Muscle layer of colon (tissue), 2 donors: ENCODE data around the gene TCN1.
"Not testable (repeated sequence)": the region's sequence is repeated elsewhere in the genome, so short reads cannot be mapped to it uniquely, and the experiment has no call there.

Source experiments
- H3K27ac ChIP-seq: one replicate; pipeline ENCODE4 v1.7.0; 2013; ENCODE audit warnings: low read depth, mild to moderate bottlenecking, low read length, moderate library complexity
- H3K27me3 ChIP-seq, 2 donors: one replicate each; pipeline ENCODE4 v1.7.0; 2013; ENCODE audit warnings: low read length in 2 of 2, mild to moderate bottlenecking in 2 of 2; ENCODE audit not compliant: insufficient read depth in 2 of 2, control insufficient read depth in 1 of 2
- H3K36me3 ChIP-seq: one replicate; pipeline ENCODE4 v1.7.0; 2013; ENCODE audit warnings: mild to moderate bottlenecking, low read length; ENCODE audit not compliant: insufficient read depth
- H3K4me1 ChIP-seq: one replicate; pipeline ENCODE4 v1.7.0; 2013; ENCODE audit warnings: mild to moderate bottlenecking, low read length; ENCODE audit not compliant: insufficient read depth
- H3K4me3 ChIP-seq, 2 donors: one replicate each; pipeline ENCODE4 v1.7.0; 2013; ENCODE audit warnings: low read length in 2 of 2, low read depth in 1 of 2, mild to moderate bottlenecking in 1 of 2, moderate library complexity in 1 of 2
- H3K9ac ChIP-seq: one replicate; pipeline ENCODE4 v1.7.0; 2013; ENCODE audit warnings: low read length
- H3K9me3 ChIP-seq: one replicate; pipeline ENCODE4 v1.7.0; 2013; ENCODE audit warnings: mild to moderate bottlenecking, low read length
- donor health status: abdominal sarcoma.
- donor health status: Adenocarcinoma of cecum.

TCN1 gene

DNA sequence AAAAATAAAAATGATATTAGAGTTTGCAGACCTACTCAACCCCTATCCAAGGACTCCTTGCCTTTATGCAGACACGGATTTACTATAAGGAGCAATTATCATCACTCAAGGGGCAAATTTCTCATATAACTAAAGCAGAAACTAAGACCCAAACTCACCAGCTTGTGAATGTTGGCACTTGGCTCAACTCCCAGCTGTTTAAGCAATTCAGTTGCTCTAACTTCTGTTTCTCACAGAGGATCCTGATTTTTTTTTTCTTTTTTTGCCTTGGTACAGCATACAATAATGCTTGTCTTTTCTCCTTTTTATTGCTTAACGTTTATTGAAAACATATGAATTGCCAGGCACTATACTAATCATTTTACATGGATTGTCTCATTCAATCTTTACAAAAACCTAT lies 11.4 kb downstream of the TCN1 start:
- Histone ChIP-seq H3K9ac (no peak overlapping the region), H3K4me1 (no peaks in the 10 kb centered on the region), H3K36me3 (no peaks in the 10 kb centered on the region), H3K27ac (no peak overlapping the region), H3K4me3 (no peak overlapping the region), H3K27me3 (no peaks in the 10 kb centered on the region), H3K9me3 (no peaks in the 10 kb centered on the region)

DNA sequence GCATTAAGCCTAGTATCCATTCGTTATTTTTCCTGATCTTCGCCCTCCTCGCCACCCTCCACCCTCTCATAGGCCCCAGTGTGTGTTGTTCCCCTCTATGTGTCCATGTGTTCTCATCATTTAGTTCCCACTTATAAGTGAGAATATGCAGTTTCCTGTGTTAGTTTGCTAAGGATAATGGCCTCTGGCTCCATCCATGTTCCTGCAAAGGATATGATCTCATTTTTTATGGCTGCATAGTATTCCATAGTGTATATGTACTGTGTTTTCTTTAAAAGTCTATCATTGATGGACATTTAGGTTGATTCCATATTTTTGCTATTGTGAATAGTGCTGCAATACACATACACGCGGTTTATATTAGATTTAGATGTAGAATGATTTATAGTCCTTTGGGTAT lies 14.9 kb downstream of the TCN1 start:
- H3K4me3 ChIP-seq, H3K27ac ChIP-seq, H3K27me3 ChIP-seq, H3K9ac ChIP-seq, H3K9me3 ChIP-seq, H3K4me1 ChIP-seq, H3K36me3 ChIP-seq: not testable (repeated sequence)

DNA sequence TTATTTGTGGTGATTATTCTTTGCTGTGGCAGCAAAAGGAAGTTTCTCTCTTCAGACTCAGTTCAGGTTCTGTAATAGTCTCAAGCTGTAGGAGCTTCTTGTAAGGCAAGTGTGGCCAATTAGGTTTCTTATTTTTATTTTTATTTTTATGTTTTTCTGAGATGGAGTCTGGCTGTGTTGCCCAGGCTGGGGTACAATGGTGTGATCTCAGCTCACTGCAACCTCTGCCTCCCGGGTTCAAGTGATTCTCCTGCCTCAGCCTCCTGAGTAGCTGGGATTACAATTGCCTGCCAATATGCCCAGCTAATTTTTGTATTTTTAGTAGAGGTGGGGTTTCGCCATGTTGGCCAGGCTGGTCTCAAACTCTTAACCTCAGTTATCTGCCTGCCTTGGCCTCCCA lies 16.7 kb downstream of the TCN1 start:
- not testable (repeated sequence) for H3K4me3 ChIP-seq, H3K36me3 ChIP-seq, H3K27me3 ChIP-seq, H3K27ac ChIP-seq, H3K9me3 ChIP-seq, H3K9ac ChIP-seq, H3K4me1 ChIP-seq

DNA sequence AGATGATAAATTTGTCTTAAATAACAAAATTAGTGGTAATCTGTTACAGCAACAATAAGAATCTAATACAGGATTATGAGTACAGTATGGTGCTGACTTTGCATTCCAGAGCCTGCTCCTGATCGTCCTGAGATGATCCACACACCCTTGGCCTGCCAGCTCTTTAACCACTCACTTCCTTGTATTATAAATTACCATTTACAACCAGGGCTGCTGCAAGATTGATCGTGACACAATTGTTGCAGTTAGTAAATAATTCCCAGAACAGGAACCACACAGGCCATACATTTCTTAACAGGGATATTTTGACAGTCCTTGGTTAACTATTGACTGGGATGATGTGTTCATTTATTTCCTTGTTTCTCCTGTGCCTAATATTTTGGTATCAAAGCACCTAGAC lies 17.2 kb downstream of the TCN1 start:
- H3K27ac ChIP-seq: no peak overlapping the region
- no peaks in the 10 kb centered on the region for H3K9me3 ChIP-seq
- no peaks in the 10 kb centered on the region for H3K27me3 ChIP-seq
- H3K9ac ChIP-seq: no peak overlapping the region
- no peak overlapping the region for H3K4me3 ChIP-seq
- H3K4me1 ChIP-seq: no peaks in the 10 kb centered on the region
- no peaks in the 10 kb centered on the region for H3K36me3 ChIP-seq

DNA sequence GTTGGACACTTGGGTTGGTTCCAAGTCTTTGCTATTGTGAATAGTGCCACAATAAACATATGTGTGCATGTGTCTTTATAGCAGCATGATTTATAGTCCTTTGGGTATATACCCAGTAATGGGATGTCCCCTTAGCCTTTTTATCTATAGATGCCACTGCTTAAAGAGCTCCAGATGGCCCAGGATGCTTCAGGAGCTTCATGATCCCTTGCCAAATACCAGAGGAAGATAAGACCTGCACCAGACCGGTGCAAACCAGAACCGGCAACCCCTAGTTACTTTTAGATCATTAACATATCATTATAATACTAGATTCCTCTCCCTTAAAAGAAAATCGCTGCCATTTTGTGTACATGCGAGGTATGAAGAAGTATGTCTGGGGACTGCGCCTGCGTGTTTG lies 17.8 kb downstream of the TCN1 start:
- not testable (repeated sequence) for H3K27ac ChIP-seq, H3K4me1 ChIP-seq, H3K9me3 ChIP-seq, H3K36me3 ChIP-seq, H3K4me3 ChIP-seq, H3K9ac ChIP-seq, H3K27me3 ChIP-seq

DNA sequence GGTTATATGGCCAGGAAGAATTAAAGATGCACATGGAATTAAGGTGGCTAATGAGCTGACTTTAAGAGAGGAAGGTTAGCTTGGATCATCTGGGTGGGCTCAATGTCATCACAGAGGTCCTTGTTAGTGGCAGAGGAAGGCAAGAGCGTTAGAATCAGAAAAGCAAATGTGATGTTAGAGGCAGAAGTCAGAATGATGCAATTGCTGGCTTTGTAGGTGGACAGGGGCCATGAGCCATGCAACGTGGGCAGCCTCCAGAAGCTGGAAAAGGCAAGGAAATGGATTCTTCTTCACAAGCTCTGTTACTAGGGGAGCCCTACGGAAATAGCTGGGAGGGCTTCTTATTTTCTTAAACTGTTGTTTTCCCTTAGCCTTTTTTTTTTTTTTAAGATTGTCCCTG lies 18.7 kb downstream of the TCN1 start:
- Histone ChIP-seq H3K4me1 (no peaks in the 10 kb centered on the region), H3K36me3 (no peaks in the 10 kb centered on the region), H3K4me3 (no peak overlapping the region), H3K27me3 (no peaks in the 10 kb centered on the region), H3K9ac (no peak overlapping the region), H3K9me3 (no peaks in the 10 kb centered on the region), H3K27ac (no peak overlapping the region)

DNA sequence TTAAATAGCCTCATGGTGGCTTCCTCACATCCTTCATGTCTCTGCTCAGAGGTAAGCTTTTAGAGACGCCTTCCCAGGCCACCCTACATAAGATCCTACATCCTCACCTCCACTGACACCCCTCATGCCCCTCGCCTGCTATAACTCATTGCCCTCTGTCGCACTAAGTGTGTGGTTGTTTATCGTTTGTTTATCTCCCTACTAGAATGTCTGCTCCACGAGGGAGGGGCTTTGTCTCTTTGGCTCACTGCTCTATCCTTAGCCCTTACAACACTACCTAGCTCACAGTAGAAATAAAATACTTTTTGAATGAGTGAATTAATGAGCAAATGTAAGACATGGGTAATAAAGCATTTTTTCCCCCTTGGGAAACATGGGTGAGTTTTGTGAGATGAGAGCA lies 19.7 kb downstream of the TCN1 start:
- Histone ChIP-seq H3K9me3 (no peaks in the 10 kb centered on the region), H3K36me3 (no peaks in the 10 kb centered on the region), H3K27me3 (no peaks in the 10 kb centered on the region)

DNA sequence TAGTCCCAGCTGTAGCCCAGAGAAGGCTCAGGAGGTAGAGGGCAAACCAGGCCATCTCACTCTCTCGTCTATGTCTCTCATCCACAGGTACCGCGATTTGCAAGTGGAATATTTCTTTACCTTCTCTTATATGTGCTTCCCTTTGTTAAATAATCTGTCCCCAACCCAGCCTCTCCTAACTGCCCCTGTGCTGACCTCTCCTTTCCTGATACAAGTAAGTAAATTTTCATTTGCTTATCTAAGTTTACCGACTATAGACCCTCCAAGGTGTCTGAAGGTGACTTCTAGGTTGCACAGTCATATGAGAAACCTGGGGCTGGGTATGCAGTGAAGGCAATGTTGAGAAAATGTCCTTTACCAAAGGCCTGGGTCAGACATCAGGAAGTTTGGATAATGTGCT lies 20.9 kb downstream of the TCN1 start, which contains the start of gene CBLIF:
TSS of gene CBLIF (minus strand) at position 101 of the 400 bp plus-strand sequence. CDS start at position 55, 46 bp downstream.
- Histone ChIP-seq H3K9ac (no peak within 1 kb of the TSS), H3K27me3 (no peaks in the 10 kb centered on the region), H3K27ac (no peak within 1 kb of the TSS), H3K4me1 (no peaks in the 10 kb centered on the region), H3K36me3 (no peaks in the 10 kb centered on the region), H3K4me3 (no peak within 1 kb of the TSS), H3K9me3 (no peaks in the 10 kb centered on the region)

More for the DNA sequence above, 19.7 kb downstream of the TCN1 start:
- Histone ChIP-seq H3K9ac (no peak overlapping the region), H3K4me3 (no peak overlapping the region), H3K27ac (no peak overlapping the region), H3K4me1 (no peaks in the 10 kb centered on the region)

DNA sequence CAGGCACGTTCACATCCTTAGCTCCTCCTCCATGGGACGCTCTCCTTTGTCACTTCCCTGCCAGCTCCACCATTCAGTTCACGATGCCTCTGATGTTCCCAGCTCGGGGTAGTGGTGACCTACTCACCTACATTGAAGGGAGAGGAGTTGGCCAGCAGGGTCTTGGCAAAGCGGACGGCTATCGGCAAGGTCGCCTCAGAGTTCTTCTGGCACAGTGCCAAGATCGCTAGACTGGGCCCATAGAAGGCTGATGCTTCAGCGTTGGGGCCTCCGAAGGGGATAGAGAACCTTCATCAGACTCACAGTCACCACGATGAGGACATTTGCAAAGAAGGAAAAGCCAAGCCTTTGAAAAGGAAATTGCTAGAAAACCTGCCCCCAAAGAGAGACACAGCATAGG lies 24.0 kb downstream of the TCN1 start:
- H3K9ac ChIP-seq: no peak overlapping the region
- no peak overlapping the region for H3K4me3 ChIP-seq
- H3K36me3 ChIP-seq: no peaks in the 10 kb centered on the region
- no peaks in the 10 kb centered on the region for H3K27me3 ChIP-seq
- no peak overlapping the region for H3K27ac ChIP-seq
- H3K9me3 ChIP-seq: no peaks in the 10 kb centered on the region
- no peaks in the 10 kb centered on the region for H3K4me1 ChIP-seq

DNA sequence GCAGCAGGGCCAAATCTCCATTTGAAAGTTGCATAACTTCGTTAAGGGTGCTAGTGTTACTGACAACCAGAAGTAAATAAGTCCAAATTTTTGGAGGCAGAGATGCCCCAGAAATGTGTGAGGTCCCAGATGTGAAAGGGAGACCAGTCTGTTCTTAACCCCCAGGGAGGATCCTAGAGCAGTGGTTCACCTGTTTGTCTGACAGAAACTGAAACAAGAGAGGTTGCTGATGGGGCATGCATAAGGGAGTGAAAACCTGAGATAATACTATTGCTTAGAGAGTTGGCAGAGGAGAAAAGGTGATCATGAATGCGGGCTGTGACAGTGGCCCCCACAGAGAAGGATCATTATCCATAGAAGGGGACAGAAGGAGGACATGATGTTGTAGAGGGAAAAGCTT lies 24.8 kb downstream of the TCN1 start:
- Histone ChIP-seq H3K27ac (no peak overlapping the region), H3K4me3 (no peak overlapping the region), H3K4me1 (no peaks in the 10 kb centered on the region), H3K27me3 (no peaks in the 10 kb centered on the region), H3K36me3 (no peaks in the 10 kb centered on the region), H3K9me3 (no peaks in the 10 kb centered on the region), H3K9ac (no peak overlapping the region)

DNA sequence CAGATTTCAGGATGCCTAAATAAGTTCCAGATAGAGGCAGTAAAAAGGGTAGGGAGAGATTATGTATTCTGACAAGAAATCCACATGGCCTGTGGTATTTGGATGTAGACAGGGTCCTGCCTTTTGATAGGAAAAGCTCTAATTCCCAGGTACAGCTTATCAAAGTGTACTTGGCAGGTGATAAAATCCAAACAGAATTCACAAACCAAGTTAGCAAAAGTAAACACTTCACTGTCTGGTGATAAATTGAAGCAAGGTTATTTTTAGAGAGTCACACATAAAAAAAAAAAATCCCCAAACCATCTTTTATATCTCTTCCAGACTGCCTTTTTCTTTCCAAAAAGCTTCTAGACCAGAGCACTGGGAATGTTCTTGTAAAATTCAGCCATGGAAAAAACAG lies 26.7 kb downstream of the TCN1 start:
- no peak overlapping the region for H3K9ac ChIP-seq
- H3K27ac ChIP-seq: no peak overlapping the region
- no peaks in the 10 kb centered on the region for H3K9me3 ChIP-seq
- no peak overlapping the region for H3K4me3 ChIP-seq
- H3K27me3 ChIP-seq: no peaks in the 10 kb centered on the region
- H3K4me1 ChIP-seq: no peaks in the 10 kb centered on the region
- no peaks in the 10 kb centered on the region for H3K36me3 ChIP-seq

DNA sequence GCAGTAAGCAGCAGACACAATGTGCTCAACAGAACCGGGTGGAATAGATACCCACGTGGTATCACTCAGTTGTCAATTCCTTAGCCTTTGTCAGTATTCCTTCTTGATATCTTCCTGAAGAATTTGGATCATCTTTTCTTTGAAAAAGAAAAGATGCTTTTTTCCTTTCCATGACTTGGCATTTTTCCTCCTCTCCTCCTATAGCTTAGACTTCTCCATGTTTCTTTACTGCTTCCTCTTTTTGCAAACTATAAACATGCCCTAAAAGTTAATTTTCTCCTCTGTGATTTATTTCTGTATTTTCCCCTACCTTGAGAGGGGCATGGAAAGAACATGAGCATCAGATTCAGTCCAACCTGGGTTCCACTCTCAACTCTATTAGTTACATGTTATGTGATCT lies 32.7 kb downstream of the TCN1 start:
- H3K4me1 ChIP-seq: no peaks in the 10 kb centered on the region

More for the DNA sequence above, 32.7 kb downstream of the TCN1 start:
- Histone ChIP-seq H3K27me3 (no peaks in the 10 kb centered on the region), H3K36me3 (no peaks in the 10 kb centered on the region), H3K9me3 (no peaks in the 10 kb centered on the region), H3K27ac (no peak overlapping the region), H3K4me3 (no peak overlapping the region), H3K9ac (no peak overlapping the region)
